HG03135 (cell line): ENCODE data around the gene TBC1D2.
"Not testable (repeated sequence)": the region's sequence is repeated elsewhere in the genome, so short reads cannot be mapped to it uniquely, and the experiment has no call there.

Experiments
- ATAC-seq: cut with Tn5 transposase; IDR thresholded peaks from one replicate; pipeline ENCODE4 v1.9.1; 2021; ENCODE audit warnings: mild to moderate bottlenecking, moderate library complexity; ENCODE audit not compliant: unreplicated experiment

TBC1D2 gene, protein sequence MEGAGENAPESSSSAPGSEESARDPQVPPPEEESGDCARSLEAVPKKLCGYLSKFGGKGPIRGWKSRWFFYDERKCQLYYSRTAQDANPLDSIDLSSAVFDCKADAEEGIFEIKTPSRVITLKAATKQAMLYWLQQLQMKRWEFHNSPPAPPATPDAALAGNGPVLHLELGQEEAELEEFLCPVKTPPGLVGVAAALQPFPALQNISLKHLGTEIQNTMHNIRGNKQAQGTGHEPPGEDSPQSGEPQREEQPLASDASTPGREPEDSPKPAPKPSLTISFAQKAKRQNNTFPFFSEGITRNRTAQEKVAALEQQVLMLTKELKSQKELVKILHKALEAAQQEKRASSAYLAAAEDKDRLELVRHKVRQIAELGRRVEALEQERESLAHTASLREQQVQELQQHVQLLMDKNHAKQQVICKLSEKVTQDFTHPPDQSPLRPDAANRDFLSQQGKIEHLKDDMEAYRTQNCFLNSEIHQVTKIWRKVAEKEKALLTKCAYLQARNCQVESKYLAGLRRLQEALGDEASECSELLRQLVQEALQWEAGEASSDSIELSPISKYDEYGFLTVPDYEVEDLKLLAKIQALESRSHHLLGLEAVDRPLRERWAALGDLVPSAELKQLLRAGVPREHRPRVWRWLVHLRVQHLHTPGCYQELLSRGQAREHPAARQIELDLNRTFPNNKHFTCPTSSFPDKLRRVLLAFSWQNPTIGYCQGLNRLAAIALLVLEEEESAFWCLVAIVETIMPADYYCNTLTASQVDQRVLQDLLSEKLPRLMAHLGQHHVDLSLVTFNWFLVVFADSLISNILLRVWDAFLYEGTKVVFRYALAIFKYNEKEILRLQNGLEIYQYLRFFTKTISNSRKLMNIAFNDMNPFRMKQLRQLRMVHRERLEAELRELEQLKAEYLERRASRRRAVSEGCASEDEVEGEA

DNA sequence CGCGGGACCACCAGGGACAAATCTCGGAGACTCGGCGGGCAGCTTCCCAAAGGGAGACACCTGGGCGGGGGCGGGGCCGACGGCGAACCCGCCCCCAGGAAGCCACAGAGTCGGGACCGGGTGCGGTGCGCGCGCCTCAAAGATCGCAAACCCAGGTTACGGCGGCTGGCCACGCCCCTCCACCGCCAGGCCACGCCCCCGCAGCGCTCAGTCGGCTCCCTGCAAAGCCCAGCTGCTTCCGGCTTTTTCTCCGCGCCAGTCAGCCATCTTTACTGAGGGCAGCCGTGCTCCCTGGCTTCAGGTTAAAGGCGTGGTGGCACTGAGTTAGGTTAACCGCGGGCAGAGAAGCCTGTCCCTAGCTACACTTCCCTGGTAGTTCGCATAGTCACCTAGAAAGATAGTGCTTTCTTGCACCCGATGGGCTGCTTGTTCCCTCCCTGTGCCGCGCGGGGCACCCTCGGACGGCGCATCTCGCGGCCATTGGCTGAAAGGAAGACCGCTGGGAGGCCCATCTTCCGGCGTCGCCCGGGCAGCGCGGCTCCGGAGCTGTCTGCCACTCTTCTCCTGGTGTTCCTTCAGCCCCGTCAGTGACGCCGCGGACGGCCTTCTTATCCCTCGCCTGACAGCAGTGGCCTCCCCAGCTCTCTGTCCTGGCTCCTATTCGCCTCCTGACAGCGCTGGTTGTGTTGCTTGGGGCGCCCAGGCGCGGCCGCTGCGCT lies at the start of gene TBC1D2:
TBC1D2 (minus strand) TSS at position 72 of the 719 bp plus-strand sequence. CDS start 108 bp downstream, outside the sequence.
- ATAC-seq, result peak; percentile 85

- ATAC-seq, result no peak
These were observed 48.9 kb upstream of the TBC1D2 start for GRCh38 chr9:98304381-98304780.

- ATAC-seq, result no peak
These were observed 48.2 kb upstream of the TBC1D2 start for GRCh38 chr9:98303633-98304125.

GRCh38 chr9:98302938-98303632 lies 47.6 kb upstream of the TBC1D2 start:
- no peak for ATAC-seq

DNA sequence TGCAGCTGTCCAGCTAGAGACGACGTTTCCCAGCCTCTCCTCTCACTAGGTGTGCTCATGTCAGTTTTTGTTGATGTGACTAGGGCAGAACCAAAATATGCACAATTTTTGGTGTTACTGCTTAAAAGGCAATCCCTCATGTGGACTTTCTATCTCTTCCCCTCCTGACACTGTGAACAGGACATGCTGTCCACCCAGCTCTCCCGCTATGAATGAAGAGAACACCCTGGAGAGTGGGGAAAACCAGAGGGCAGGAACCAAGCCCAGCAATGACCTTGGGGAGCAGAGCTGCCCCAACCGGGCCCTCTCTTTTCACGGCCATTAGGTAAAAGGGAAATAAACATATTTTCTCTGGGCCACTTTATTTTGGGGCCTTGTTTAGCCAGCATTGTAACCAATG lies 46.7 kb upstream of the TBC1D2 start:
- no peak for ATAC-seq

DNA sequence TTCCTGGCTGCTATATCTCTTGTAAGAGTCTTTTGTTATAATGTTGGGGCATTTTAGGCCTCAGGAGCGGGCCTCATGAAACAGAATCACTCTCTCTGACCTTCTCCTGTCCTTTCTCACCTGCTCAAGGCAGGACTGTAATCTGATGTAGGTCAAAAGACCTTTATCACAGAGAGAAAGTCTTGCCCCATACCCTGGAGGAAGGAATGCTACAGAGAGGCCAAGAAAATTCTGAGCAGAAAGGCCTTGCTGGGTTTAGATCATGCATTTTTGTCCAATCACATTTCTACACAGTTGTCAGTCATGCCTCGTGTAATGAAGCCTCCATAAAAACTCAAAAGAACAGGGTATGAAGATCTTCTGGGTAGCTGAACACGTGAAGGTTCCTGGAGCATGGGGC lies 45.2 kb upstream of the TBC1D2 start:
- no peak for ATAC-seq

DNA sequence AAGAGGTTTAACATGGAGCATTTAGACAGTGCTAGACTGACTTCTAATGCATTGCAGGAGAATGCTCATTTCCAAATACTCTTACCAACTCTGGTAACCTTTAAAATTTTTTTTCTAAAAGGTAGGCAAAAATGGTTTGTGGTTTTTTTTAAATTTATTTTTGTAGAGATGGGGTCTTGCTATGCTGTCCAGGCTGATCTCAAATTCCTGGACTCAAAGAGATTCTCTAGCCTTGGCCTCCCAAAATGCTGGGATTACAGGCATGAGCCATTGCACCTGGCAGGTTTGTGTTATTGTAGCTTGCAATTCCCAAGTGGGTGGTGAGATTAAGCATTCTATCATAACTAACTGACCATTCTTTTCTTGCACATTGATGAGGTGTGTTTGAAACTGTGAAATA lies 43.0 kb upstream of the TBC1D2 start:
- ATAC-seq, result no peak

DNA sequence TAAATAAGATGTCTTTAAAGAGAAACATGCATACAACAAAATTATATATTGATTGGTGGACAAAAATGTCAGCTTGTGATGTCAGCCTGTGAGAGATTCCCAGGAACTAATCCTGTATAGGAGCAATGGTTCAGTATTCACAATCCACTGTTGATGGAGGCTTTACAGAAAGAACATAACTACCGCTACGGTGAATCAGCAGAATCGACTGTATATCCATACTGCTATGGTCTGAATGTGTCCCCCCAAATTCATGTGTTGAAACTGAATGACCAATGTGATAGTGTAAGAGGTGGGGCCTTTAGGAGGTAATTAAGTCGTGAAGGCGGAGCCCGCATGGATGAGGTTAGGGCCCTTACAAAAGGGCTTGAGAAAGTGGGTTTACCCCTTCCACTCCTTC lies 40.4 kb upstream of the TBC1D2 start:
- ATAC-seq, result no peak

DNA sequence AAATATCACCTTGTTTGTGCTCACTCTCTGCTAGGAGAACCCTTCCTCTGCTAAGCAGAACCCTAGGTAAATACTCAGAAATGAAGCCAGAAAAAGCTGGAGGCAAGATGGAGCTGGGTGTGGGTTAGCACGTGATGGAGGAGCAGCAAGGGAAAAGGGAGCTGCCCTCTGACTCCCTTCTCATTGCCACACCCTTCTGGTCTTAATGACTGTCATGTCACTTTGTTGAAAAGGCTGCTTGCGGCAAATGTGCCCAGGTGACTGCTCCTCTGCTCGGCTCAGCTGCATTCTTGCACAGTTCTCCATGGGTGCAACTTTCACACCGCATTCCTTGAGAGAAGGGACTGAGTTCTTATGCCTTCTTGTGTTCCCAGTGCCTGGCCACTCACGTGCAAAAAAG lies 36.4 kb upstream of the TBC1D2 start:
- ATAC-seq, result no peak

GRCh38 chr9:98290411-98290810 lies 35.0 kb upstream of the TBC1D2 start:
- ATAC-seq, result no peak

DNA sequence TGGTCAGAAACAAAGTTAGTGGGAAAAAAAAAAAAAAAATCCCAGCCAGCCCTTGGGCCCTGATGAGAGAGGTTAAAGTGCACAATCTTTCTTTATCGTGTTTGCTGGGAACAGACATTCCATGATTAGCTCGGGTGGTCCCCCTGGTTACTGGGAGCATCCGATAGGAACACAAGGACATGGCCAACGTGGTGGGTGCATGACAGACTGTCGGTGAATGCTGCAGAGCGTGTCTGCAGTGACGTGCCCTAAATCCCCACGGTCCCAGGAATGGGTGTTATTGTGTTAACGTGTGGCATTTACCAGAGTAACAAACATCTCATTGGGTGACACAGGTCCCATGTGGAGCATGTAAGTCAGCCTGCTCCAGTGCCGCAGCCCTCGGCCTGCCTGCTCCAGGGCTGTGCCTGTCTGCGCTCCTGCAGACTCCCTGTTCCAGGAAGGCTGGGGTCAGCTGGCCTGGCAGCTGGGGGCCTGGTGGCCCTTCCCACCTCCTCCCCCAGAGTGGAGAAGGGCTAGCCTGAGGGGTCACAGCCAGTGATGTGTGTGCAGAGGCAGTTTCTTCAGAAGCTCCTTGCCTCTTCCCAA lies 34.3 kb upstream of the TBC1D2 start:
- ATAC-seq, result no peak

- ATAC-seq, result no peak
These were observed 33.4 kb upstream of the TBC1D2 start for GRCh38 chr9:98288881-98289280.

GRCh38 chr9:98287384-98287783 lies 31.9 kb upstream of the TBC1D2 start:
- ATAC-seq, result no peak

- no peak for ATAC-seq
These were observed 30.0 kb upstream of the TBC1D2 start for GRCh38 chr9:98285446-98285845.

- ATAC-seq, result no peak
These were observed 29.3 kb upstream of the TBC1D2 start for GRCh38 chr9:98284754-98285153.

DNA sequence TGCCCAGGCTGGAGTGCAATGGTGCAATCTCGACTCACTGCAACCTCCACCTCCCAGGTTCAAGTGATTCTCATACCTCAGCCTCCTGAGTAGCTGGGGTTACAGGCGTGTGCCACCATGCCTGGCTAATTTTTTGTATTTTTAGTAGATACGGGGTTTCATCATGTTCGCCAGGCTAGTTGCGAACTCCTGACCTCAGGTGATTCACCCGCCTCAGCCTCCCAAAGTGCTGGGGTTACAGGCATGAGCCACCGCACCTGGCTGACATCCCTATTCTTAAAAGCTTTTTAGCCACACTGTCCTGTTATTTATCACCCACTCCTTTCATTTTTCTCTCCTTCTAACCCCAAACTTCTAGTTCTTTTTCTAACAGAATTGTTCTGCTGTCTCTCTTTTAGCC lies 27.7 kb upstream of the TBC1D2 start:
- ATAC-seq, result not testable (repeated sequence)

DNA sequence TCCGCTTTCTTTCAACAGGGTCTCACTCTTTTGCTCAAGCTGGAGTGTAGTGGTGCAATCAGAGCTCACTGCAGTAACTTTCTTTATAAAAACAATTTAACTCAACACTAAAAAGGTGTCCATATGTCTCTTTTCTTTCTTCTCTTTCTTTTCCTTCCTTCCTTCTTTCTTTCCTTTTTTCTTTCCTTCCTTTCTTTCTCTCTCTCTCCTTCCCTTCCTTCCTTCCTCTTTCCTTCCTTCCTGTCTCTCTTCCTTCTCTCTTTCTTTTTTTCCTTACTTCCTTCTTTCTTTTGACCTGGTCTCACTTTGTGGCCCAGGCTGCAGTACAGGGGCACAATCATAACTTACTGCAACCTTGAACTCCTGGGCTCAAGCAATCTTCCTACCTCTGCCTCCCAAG lies 25.8 kb upstream of the TBC1D2 start:
- no peak for ATAC-seq

GRCh38 chr9:98280574-98280973 lies 25.1 kb upstream of the TBC1D2 start:
- ATAC-seq, result no peak

DNA sequence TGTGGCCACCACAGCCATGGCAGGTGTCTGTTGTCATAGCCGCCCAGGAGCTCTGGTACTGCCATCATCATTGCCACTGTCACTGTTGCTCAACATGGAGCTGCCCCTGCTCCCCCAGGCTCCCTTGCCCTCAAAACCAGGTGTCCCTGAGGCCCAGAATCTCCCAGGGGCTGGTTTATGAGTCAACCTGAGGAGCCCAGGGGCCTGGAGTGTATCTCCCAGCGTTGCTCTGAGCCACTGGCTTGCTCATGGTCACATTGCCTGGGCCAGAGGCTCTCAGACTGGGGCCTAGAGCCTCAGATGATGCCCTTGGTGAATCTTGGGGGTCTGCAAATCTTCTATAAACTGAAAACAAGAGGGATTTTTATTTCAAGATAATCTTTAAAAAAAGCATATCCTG lies 24.7 kb upstream of the TBC1D2 start:
- no peak for ATAC-seq

DNA sequence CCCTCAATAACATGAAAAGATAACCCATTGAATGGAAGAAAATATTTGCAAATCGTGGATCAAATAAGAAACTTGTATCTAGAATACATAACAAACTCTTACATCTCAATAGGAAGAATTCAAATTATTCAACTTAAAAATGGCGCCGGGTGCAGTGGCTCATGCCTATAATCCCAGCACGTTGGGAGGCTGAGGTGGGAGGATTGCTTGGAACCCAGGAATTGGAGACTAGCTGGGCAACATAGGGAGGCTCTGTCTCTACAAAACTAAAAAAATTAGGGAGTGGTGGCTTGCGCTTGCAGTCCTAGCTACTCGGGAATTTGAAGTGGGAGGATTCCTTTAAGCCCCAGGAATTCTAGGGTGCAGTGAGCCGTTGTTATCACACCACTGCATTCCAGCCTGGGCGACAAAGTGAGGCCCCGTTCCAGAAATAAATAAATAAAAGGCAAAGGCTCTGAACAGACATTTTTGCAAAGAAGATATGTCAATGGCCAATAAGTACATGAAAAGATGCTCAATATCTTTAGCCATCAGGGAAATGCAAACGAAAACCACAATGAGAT lies 21.5 kb upstream of the TBC1D2 start:
- no peak for ATAC-seq
